Measurements from ENCODE around the gene AK1. TPM values are rescaled to one million over a fixed set of nuclear protein-coding genes. Genes with fewer than 3 reads are reported as not detected.

AK1 gene
- total and polyA plus RNA-seq, 10 of the 15 experiments (the other 5 are each of a cell fraction or from before 2014, with no cell fraction given), result 0.23 to 3.1 (median 1.8) TPM

- TF ChIP-seq SMAD1 (IDR thresholded peaks at IDR 0.05; ENCODE audit: low read depth, partially characterized antibody) (no peak), ZNF217 (IDR thresholded peaks at IDR 0.05) (no peak), ASH2L (IDR thresholded peaks at IDR 0.05; ENCODE audit: borderline replicate concordance, low read depth) (no peak), MYB (IDR thresholded peaks at IDR 0.05; ENCODE audit: borderline replicate concordance, low read depth, low read length) (no peak), STAT1 (conservative IDR thresholded peaks at IDR 0.05) (no peak)
Measured at GRCh38 chr9:127858041-127858512, 19.4 kb downstream of the AK1 start (continued).

- Histone ChIP-seq H3K9me3 (replicated peaks; ENCODE audit: control insufficient read depth, insufficient read depth, low read length) (no peaks in the 10 kb centered on the region), H3K36me3 (ENCODE audit: control insufficient read depth in 2 of 2, insufficient read depth in 2 of 2, low read length in 1 of 2) (no peaks in the 10 kb centered on the region), H3K4me2 (ENCODE audit: control insufficient read depth, insufficient read depth) (no peak overlapping the region), H2AFZ (ENCODE audit: control insufficient read depth, low read depth, low read length) (no peak overlapping the region), H3K9ac (ENCODE audit: control insufficient read depth, insufficient read depth, low read length) (no peak overlapping the region), H3K27me3 (replicated peaks in 1 of 2; ENCODE audit: control insufficient read depth in 2 of 2, insufficient read depth in 2 of 2, low read length in 1 of 2) (no peaks in the 10 kb centered on the region), H3K27ac (ENCODE audit: control insufficient read depth, insufficient read depth) (no peak overlapping the region), H3K4me1 (ENCODE audit: control insufficient read depth, insufficient read depth, low read length) (peaks cover 9% of the 10 kb centered on the region), H3K79me2 (ENCODE audit: control insufficient read depth, insufficient read depth, low read length) (peaks cover 8% of the 10 kb centered on the region), H4K20me1 (ENCODE audit: control insufficient read depth, insufficient read depth) (no peaks in the 10 kb centered on the region), H3K4me3 (no peak overlapping the region)
- no peak for FAIRE-seq
- DNase-seq (ENCODE audit: low read depth, low spot score), result no peak
- no TSS peak for BruUV-seq (replicated peaks)
- ChIA-PET RAD21 (ENCODE audit: unreplicated experiment) (no interaction called here), SMC1A (ENCODE audit: uncharacterized antibody, unreplicated experiment) (no interaction called here), POLR2A (interaction anchor here (0.6 kb wide), 1 partner anchor 10 kb away, joined by 3 read pairs; no protein-coding TSS in a partner anchor), CTCF (no interaction called here)
- WGBS (ENCODE audit: insufficient coverage, insufficient replicate concordance, low lambda C conversion rate, missing lambda C conversion rate), result 60% methylated on average over 4 of the region's 4 CpGs
- in situ Hi-C loops (cut with MboI), result no loop called here
- intact Hi-C loops (cut with micrococcal nuclease; ENCODE audit: unreplicated experiment), result no loop called here
- ATAC-seq, result no peak
- no peak for TF ChIP-seq TCF12 (IDR thresholded peaks at IDR 0.05; ENCODE audit: low read depth, low read length)
- no peak for TF ChIP-seq EP300 (IDR thresholded peaks at IDR 0.05; ENCODE audit: borderline replicate concordance in 1 of 2, control insufficient read depth in 1 of 2, low read depth in 2 of 2, low read length in 2 of 2)
- no peak for TF ChIP-seq MTA2 (IDR thresholded peaks at IDR 0.05; ENCODE audit: low read depth)
- no peak for TF ChIP-seq ZBTB40 (IDR thresholded peaks at IDR 0.05; ENCODE audit: borderline replicate concordance)
- TF ChIP-seq MEF2A (IDR thresholded peaks at IDR 0.05; ENCODE audit: insufficient read depth, low read depth, low read length), result no peak
- TF ChIP-seq ZSCAN29 (IDR thresholded peaks at IDR 0.05), result no peak
- TF ChIP-seq RELB (IDR thresholded peaks at IDR 0.05; ENCODE audit: low read depth), result no peak
- no peak for TF ChIP-seq POLR2A (IDR thresholded peaks at IDR 0.05; ENCODE audit: low read depth, low read length)
- no peak for TF ChIP-seq ZNF592 (IDR thresholded peaks at IDR 0.05)
Measured at GRCh38 chr9:127857278-127857677, 20.2 kb downstream of the AK1 start.

Measured in GM12878 (cell line).